PC-3 (cell line): ENCODE measurements around the gene RAB20. TPM values are rescaled to one million over a fixed set of nuclear protein-coding genes. Genes with fewer than 3 reads are reported as not detected.

ENCODE experiments used
- ATAC-seq: fragments of 200-7000 bp; cut with Tn5 transposase; 2 replicates; pipeline ENCODE4 v1.9.1; 2020; ENCODE audit warnings: mild to moderate bottlenecking, moderate library complexity
- BruUV-seq: library from RNA; stranded (reverse); fragments of 400-500 nt; replicated peaks from 2 replicates; lab custom pipeline; 2021; lab: Mats Ljungman, UMichigan
- CTCF ChIA-PET: fragments of 300-600 bp; sonication (Branson Sonifier 250); formaldehyde crosslinking; loops from one replicate; lab custom pipeline; 2022; ENCODE audit warnings: antibody characterized with exemption; lab: Charles Lee
- POLR2A ChIA-PET: fragments of 300-600 bp; sonication (Branson Sonifier 250); formaldehyde crosslinking; loops from one replicate; lab custom pipeline; 2022; ENCODE audit warnings: antibody characterized with exemption; ENCODE audit not compliant: unreplicated experiment; lab: Charles Lee
- DNase-seq: peaks from one replicate; pipeline ENCODE4 v3.0.0-alpha.2; 2015
- H2AFZ ChIP-seq: fragments of 300-600 bp; sonication (generic); 2 replicates; pipeline ENCODE4 v1.6.0; 2016; ENCODE audit warnings: antibody characterized with exemption, low read length
- H3F3A ChIP-seq: fragments of 300-600 bp; sonication (generic); one replicate; pipeline ENCODE4 v1.6.0; 2017; ENCODE audit warnings: antibody characterized with exemption, low read length, control low read depth, mild to moderate bottlenecking; ENCODE audit not compliant: unreplicated experiment
- H3K27ac ChIP-seq: fragments of 300-600 bp; sonication (generic); 2 replicates; pipeline ENCODE4 v1.5.1; 2016; ENCODE audit warnings: mild to moderate bottlenecking, low read length
- H3K27me3 ChIP-seq: fragments of 300-600 bp; sonication (generic); 2 replicates; pipeline ENCODE4 v1.6.1; 2016; ENCODE audit warnings: low read length, mixed read lengths
- H3K36me3 ChIP-seq: fragments of 300-600 bp; sonication (generic); 2 replicates; pipeline ENCODE4 v1.6.1; 2016; ENCODE audit warnings: low read depth, mixed run types, low read length, mixed read lengths
- H3K4me1 ChIP-seq: fragments of 300-600 bp; sonication (generic); 2 replicates; pipeline ENCODE4 v1.5.1; 2016; ENCODE audit warnings: low read length; ENCODE audit not compliant: insufficient read depth
- H3K4me2 ChIP-seq: fragments of 300-600 bp; sonication (generic); 2 replicates; pipeline ENCODE4 v1.6.0; 2016; ENCODE audit warnings: low read length
- H3K4me3 ChIP-seq: fragments of 300-600 bp; sonication (generic); 2 replicates; pipeline ENCODE4 v1.5.1; 2016; ENCODE audit warnings: mild to moderate bottlenecking, low read length, mixed read lengths
- H3K79me2 ChIP-seq: fragments of 300-600 bp; sonication (generic); 2 replicates; pipeline ENCODE4 v1.6.1; 2017; ENCODE audit warnings: low read length, mixed read lengths
- H3K9ac ChIP-seq: fragments of 300-600 bp; sonication (generic); 2 replicates; pipeline ENCODE4 v1.6.0; 2016; ENCODE audit warnings: mild to moderate bottlenecking, low read length
- H3K9me2 ChIP-seq: fragments of 300-600 bp; sonication (generic); replicated peaks from 2 replicates; pipeline ENCODE4 v1.6.1; 2016; ENCODE audit warnings: mixed run types, low read length, mixed read lengths
- H3K9me3 ChIP-seq: fragments of 300-600 bp; sonication (generic); 2 replicates; pipeline ENCODE4 v1.6.1; 2016; ENCODE audit warnings: low read length, mixed read lengths
- H4K20me1 ChIP-seq: fragments of 300-600 bp; sonication (generic); 2 replicates; pipeline ENCODE4 v1.6.1; 2016; ENCODE audit warnings: low read length, mixed read lengths
- EZH2 ChIP-seq: fragments of 300-600 bp; sonication (generic); IDR thresholded peaks from one replicate; pipeline ENCODE4 v1.6.1; 2017; ENCODE audit warnings: antibody characterized with exemption, mild to moderate bottlenecking, low read length; ENCODE audit not compliant: unreplicated experiment
- EZH2phosphoT487 ChIP-seq: fragments of 300-600 bp; sonication (generic); IDR thresholded peaks from 2 replicates; pipeline ENCODE4 v1.6.1; 2018; ENCODE audit warnings: mild to moderate bottlenecking, antibody characterized with exemption, low read length, borderline replicate concordance
- intact Hi-C: fragments of 100-400 bp; cut with micrococcal nuclease; formaldehyde crosslinking; loops from 2 replicates; pipeline ENCODE4 v1.9.0; 2023
- total RNA-seq: library from RNA; depleted of rRNA; stranded (reverse); fragments of >200 nt; gene quantifications from 2 replicates; pipeline ENCODE4 v1.2.3, GENCODE V29; 2014
- TF ChIP-seq, protein P1 (sequence below): fragments of 300-600 bp; sonication (generic); conservative IDR thresholded peaks from 2 replicates; pipeline ENCODE4 v1.5.1; 2017; ENCODE audit warnings: antibody characterized with exemption, low read depth, mild to moderate bottlenecking, low read length

The RAB20 gene
- total RNA-seq, 1 experiment from 2014 or later = 22.9 TPM

DNA sequence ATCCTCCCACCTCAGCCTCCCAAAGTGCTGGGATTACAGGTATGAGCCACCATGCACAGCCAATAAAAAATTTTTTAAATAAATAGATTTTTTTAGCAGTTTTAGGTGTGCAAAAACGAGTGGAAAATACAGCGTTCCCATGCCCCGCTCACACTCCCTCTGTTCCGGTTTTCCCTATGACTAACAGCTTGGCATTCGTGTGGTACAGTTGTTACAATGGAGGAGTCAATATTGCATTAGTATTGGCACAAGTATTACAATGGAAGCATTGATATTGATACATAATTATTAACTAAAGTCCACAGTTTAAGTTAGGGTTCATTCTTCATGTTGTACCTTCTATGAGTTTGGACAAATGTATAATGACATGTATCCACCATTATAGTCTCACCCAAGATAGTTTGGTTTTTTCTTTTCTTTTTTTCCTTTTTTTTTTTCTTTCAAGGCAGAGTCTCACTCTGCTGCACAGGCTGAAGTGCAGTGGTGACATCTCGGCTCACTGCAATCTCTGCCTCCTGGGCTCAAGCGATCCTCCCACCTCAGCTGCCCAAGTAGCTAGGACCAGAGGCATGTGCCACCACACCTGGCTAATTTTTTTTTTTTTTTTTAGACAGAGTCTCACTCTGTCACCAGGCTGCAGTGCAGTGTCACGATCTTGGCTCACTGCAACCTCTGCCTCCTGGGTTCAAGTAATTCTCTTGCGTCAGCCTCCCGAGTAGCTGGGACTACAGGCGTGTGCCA is 15.4 kb upstream of the RAB20 start:
- no peak overlapping the region for H3K4me2 ChIP-seq
- H3K4me3 ChIP-seq = no peak overlapping the region
- H3K9ac ChIP-seq = no peak overlapping the region
- H4K20me1 ChIP-seq = no peaks in the 10 kb centered on the region
- CTCF ChIA-PET = no interaction called here
- no peak for TF ChIP-seq EZH2
- TF ChIP-seq, protein P1, sequence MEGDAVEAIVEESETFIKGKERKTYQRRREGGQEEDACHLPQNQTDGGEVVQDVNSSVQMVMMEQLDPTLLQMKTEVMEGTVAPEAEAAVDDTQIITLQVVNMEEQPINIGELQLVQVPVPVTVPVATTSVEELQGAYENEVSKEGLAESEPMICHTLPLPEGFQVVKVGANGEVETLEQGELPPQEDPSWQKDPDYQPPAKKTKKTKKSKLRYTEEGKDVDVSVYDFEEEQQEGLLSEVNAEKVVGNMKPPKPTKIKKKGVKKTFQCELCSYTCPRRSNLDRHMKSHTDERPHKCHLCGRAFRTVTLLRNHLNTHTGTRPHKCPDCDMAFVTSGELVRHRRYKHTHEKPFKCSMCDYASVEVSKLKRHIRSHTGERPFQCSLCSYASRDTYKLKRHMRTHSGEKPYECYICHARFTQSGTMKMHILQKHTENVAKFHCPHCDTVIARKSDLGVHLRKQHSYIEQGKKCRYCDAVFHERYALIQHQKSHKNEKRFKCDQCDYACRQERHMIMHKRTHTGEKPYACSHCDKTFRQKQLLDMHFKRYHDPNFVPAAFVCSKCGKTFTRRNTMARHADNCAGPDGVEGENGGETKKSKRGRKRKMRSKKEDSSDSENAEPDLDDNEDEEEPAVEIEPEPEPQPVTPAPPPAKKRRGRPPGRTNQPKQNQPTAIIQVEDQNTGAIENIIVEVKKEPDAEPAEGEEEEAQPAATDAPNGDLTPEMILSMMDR = no peak
- no peak for TF ChIP-seq EZH2phosphoT487
- no peak for ATAC-seq
- H3K27me3 ChIP-seq = no peaks in the 10 kb centered on the region
- H3F3A ChIP-seq = no peaks in the 10 kb centered on the region
- H3K9me3 ChIP-seq = no peaks in the 10 kb centered on the region
- no peaks in the 10 kb centered on the region for H3K79me2 ChIP-seq
- POLR2A ChIA-PET = no interaction called here
- BruUV-seq = no TSS peak
- H3K36me3 ChIP-seq = no peaks in the 10 kb centered on the region
- no peaks in the 10 kb centered on the region for H3K4me1 ChIP-seq
- H3K9me2 ChIP-seq = no peaks in the 10 kb centered on the region
- DNase-seq = no peak
- intact Hi-C loops = no loop called here
- no peak overlapping the region for H3K27ac ChIP-seq
- no peak overlapping the region for H2AFZ ChIP-seq

DNA sequence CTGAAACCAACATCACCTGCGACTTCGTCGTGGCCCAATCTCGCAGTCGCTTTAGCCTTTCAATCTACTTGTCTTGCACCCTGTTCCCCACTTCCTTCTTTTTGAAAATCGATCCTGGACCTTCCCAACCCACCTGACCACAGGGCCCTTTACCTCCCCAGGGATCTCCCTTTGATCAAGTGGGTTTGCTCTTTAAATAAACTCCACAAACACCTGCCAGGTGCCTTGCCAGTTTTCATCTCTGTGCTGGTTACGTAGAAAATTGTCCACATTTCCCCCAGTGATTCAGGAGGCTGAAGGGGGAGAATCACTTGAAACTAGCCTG is 14.5 kb upstream of the RAB20 start:
- no TSS peak for BruUV-seq
- POLR2A ChIA-PET = no interaction called here

More for the DNA sequence above, 14.5 kb upstream of the RAB20 start:
- TF ChIP-seq EZH2phosphoT487 (no peak), EZH2 (no peak)
- TF ChIP-seq, protein P1 = no peak
- no peak for DNase-seq
- no peak overlapping the region for H3K27ac ChIP-seq
- intact Hi-C loops = no loop called here
- no peaks in the 10 kb centered on the region for H3K4me1 ChIP-seq
- ATAC-seq = no peak
- H3K36me3 ChIP-seq = no peaks in the 10 kb centered on the region
- no peak overlapping the region for H3K9ac ChIP-seq
- no peaks in the 10 kb centered on the region for H3K27me3 ChIP-seq
- CTCF ChIA-PET = no interaction called here
- H4K20me1 ChIP-seq = no peaks in the 10 kb centered on the region
- H3K4me3 ChIP-seq = no peak overlapping the region
- no peaks in the 10 kb centered on the region for H3K9me2 ChIP-seq
- H3K4me2 ChIP-seq = no peak overlapping the region
- H2AFZ ChIP-seq = no peak overlapping the region
- no peaks in the 10 kb centered on the region for H3K9me3 ChIP-seq
- no peaks in the 10 kb centered on the region for H3K79me2 ChIP-seq
- H3F3A ChIP-seq = no peaks in the 10 kb centered on the region
